Kasumi-1 (cell line): ENCODE results near the gene GPR158.

ENCODE experiments used
- DNase-seq, 2 experiments: peaks; one replicate each; lab custom pipeline; 2025; lab: John Stamatoyannopoulos, UW

Gene GPR158

DNA sequence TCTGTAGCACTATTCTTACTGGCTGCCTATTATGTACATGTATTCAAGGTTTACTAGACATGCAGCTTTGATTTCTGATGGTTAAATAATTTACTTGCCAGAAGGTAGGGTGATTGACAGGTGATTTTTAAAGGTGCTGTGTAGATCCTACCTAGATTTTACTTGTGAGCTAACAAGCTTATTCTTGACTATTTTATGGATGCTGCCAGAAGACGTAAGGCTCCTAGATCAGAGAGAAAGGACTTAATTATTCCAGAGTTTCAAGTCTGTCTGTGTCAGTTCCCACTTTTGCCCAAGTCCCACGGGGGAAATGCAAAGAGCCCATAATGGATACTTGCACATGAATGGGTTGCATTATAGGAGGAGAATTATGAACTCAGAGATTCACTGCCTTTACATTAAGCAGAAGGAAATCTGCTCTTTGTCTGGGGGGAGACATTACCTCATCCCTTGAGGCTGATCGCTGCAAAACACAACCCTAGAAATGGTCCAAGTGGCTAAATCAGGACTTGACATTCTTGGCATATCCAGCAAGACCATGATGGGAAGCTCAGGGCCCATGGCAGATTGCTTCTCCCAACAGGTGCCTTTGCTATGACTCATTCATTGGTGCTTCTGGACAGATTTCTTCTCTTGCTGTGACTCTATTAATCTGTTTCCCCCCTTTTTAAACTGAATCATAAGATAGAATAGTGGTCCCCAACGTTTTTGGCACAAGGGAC, 32.1 kb downstream of the GPR158 start:
- no peak for DNase-seq

GRCh38 chr10:25209618-25210017, 34.8 kb downstream of the GPR158 start:
- DNase-seq = no peak

- no peak for DNase-seq
These were observed 35.5 kb downstream of the GPR158 start for GRCh38 chr10:25210265-25210664.

GRCh38 chr10:25220156-25220555, 45.4 kb downstream of the GPR158 start:
- DNase-seq = no peak

DNA sequence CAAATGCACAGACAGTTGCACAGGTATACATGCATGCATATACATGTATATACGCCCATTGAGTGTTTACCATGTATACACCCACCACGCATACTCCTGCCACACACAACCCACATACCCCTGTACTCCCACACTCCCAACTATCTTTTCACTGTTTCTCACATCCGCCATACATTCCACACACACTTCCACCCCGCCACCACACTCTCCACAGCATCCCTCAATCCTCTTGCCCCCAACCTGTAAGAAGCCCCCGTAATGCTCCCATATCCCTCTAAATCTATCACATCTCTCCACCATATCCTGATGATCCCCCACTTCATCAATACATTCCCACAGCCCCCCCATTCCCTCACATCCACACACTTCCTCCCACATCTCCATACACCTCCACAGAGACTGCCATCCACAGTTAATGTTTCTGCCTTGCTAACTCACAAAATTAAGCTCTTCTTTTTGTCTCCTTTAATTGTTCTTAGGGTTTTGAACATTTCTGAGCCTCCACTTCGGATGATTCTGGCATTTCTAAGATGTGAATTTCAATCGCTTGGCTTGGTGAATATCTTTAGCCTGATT, 47.4 kb downstream of the GPR158 start:
- DNase-seq = no peak

DNA sequence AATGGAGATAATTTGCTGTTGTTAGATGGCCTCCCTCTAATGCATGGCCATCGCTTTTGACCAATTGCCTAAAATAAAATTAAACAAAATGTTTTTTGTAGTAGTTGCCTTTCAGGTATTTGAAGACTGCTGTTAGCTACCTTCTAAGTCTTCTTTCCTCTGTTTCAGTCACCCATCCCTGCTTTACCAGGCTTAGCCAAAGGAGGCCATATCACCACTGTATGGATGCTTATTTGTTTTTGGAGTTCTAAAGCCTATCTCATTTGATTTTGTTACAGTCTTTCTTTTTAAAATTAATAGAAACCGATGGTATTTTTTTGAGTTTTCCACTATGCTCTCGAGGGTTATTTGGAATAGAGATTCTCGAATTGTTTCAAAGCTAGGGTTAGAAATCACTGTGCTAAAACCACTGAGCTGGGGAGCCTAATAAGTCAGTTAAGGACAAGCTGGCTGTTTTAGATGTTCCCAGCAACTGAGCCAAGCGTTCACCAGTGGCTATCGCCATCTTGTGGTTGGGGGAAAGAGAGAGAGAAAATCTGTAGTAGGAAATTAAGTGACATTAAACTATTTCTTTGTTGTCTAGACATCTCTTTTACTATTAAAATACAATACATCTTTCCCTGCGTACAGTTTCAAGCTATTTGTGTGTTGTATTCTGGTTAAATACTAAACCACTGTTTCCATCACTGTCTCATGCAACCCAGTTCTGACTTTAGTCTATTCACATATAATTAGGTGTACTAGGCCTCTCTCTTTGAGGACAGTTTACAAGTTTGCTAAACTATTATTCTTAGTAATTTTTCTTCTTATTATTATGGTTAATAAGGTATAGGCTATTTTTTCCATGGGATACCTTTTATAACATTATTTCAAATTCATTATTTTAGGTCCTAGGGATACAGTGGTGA, 52.2 kb downstream of the GPR158 start:
- peak; percentile 63 to 64 for DNase-seq

GRCh38 chr10:25231751-25232150, 57.0 kb downstream of the GPR158 start:
- no peak for DNase-seq

- DNase-seq = no peak
These were observed 57.4 kb downstream of the GPR158 start for GRCh38 chr10:25232204-25232603.

GRCh38 chr10:25245165-25245564, 70.4 kb downstream of the GPR158 start:
- no peak for DNase-seq

DNA sequence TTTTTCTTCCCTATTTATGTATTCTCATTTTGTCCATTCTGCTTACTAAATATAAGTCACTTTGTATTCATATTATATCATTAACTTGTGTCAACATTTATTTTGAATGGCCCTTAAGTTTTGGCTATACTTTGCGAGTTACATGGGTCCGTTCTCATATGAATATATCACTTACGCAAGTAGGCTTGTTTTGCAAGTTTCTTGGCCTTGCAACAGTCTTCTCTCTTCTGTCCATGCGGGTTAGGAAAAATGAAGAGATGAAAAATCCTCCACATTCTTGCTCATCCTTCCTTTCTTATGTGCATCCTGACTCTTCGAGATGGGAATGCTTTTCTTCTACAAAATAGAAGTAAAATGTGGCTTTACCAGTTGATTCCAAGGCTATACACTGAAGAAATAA, 82.8 kb downstream of the GPR158 start:
- DNase-seq = no peak

GRCh38 chr10:25261110-25261509, 86.3 kb downstream of the GPR158 start:
- no peak for DNase-seq

DNA sequence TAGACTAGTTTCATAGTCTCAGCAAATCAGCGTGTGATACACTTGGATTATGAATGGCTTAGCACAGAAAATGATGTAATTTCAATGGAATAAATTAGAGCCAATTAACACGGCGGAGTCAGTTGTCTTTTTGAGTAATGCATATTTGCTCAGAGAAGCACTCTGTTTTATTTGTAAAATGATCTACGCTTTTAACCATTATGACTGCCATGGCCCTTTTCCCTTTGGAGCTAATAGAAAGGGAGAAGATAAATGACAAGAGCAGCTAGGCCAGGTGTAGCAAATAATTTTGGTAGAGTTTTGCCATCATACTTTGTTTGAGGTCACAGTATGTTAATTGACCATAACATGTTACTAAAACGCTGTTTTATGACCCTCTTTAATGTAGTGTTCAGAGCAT, 86.8 kb downstream of the GPR158 start:
- no peak for DNase-seq

DNA sequence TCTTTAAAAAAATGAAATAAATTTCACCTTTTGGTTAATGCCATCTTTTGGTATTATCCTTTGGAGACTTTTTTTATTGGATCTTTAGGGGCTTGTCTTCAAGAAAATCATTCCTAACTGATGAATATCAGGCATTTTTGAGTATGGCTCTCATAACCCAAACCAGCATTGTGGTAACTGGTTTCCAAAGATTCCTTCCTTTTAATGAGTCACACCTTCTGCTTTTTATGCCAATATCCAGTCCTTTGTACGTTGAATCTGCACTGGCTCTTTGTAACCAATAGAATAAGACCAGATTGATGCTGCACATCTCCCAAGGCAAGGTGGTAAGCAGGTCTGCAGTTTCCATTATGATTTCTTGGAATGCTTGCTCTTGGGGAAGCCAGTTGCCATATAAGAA, 89.1 kb downstream of the GPR158 start:
- no peak for DNase-seq

- DNase-seq = peak in 1 of 2 experiments; percentile 7
These were observed 103.4 kb downstream of the GPR158 start for GRCh38 chr10:25278180-25278579.

- no peak for DNase-seq
These were observed 105.3 kb downstream of the GPR158 start for GRCh38 chr10:25280076-25280475.

- DNase-seq = peak in 1 of 2 experiments; percentile 50
These were observed 105.8 kb downstream of the GPR158 start for GRCh38 chr10:25280573-25280972.

GRCh38 chr10:25285809-25286208, 111.0 kb downstream of the GPR158 start:
- DNase-seq = no peak

GRCh38 chr10:25288181-25288580, 113.4 kb downstream of the GPR158 start:
- DNase-seq = no peak

- no peak for DNase-seq
These were observed 119.5 kb downstream of the GPR158 start for GRCh38 chr10:25294032-25294926.

DNA sequence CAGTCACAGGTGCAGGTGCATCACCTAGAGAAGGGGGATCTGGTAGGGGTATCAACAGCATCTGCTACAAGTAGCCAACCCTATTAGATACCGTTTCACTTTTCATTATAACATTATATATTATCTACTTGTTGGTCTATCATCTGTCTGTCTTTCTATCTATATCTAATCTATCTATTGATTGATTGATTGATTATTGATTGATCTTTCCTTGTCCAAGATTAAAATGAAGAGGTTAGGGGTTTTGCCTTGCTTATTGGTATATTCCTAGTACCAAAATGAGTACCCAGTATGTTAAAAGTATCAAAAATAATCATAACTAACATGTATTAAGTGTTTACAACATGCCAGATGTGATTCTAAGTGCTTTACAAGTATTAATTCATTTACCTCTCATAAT, 121.5 kb downstream of the GPR158 start:
- no peak for DNase-seq

- no peak for DNase-seq
These were observed 122.7 kb downstream of the GPR158 start for GRCh38 chr10:25297466-25297865.

- no peak for DNase-seq
These were observed 125.3 kb downstream of the GPR158 start for GRCh38 chr10:25300073-25300472.
